WTC11 (cell line): ENCODE results near the gene ATF7. TPM values are rescaled to one million over a fixed set of nuclear protein-coding genes. Genes with fewer than 3 reads are reported as not detected.
"Not testable (repeated sequence)": the region's sequence is repeated elsewhere in the genome, so short reads cannot be mapped to it uniquely, and the experiment has no call there.

Source experiments
- ATAC-seq: fragments of 200-7000 bp; cut with Tn5 transposase; 2 replicates; pipeline ENCODE4 v1.10.0; 2021; ENCODE audit warnings: mild to moderate bottlenecking, moderate library complexity
- CTCF ChIA-PET: fragments of 300-600 bp; sonication (Branson Sonifier 250); formaldehyde crosslinking; loops from one replicate; lab custom pipeline; 2021; ENCODE audit warnings: antibody characterized with exemption; lab: Charles Lee
- POLR2A ChIA-PET: fragments of 350-600 bp; sonication (Branson Sonifier 250); formaldehyde crosslinking; loops from one replicate; lab custom pipeline; 2021; ENCODE audit warnings: antibody characterized with exemption; lab: Charles Lee
- DNase-seq: peaks from one replicate; pipeline ENCODE4 v3.0.0; 2021; ENCODE audit warnings: low spot score
- H3K27ac Mint-ChIP-seq: 2 replicates; pipeline ENCODE4 v1.8.0; 2021; ENCODE audit warnings: mixed read lengths
- H3K27me3 Mint-ChIP-seq: 2 replicates; pipeline ENCODE4 v1.8.0; 2021; ENCODE audit warnings: low read depth, mild to moderate bottlenecking, moderate library complexity, mixed read lengths
- H3K36me3 Mint-ChIP-seq: 2 replicates; pipeline ENCODE4 v1.8.0; 2021; ENCODE audit warnings: mixed read lengths
- H3K4me1 Mint-ChIP-seq: 2 replicates; pipeline ENCODE4 v1.8.0; 2022; ENCODE audit warnings: mixed read lengths
- H3K4me3 Mint-ChIP-seq: 2 replicates; pipeline ENCODE4 v1.8.0; 2021; ENCODE audit warnings: mild to moderate bottlenecking, moderate library complexity, mixed read lengths
- H3K9me3 Mint-ChIP-seq: 2 replicates; pipeline ENCODE4 v1.8.0; 2021; ENCODE audit warnings: mixed read lengths
- CTCF ChIP-seq: fragments of 200-600 bp; IDR thresholded peaks from 2 replicates; pipeline ENCODE4 v1.8.0; 2022; ENCODE audit warnings: antibody characterized with exemption
- HMGA2 ChIP-seq: fragments of 250-450 bp; sonication (Bioruptor Pico); IDR thresholded peaks from 2 replicates; pipeline ENCODE4 v1.4.0; 2021; ENCODE audit warnings: mild to moderate bottlenecking, moderate library complexity
- TEAD4 ChIP-seq: sonication (generic); formaldehyde crosslinking; IDR thresholded peaks from 2 replicates; pipeline ENCODE4 v1.8.0; 2022; ENCODE audit warnings: mild to moderate bottlenecking, missing genetic modification reagents
- ZNF121 ChIP-seq: sonication (generic); formaldehyde crosslinking; IDR thresholded peaks from 2 replicates; pipeline ENCODE4 v1.8.0; 2023; ENCODE audit warnings: missing genetic modification reagents
- ZNF425 ChIP-seq: fragments of 250-450 bp; sonication (Bioruptor Pico); conservative IDR thresholded peaks from 2 replicates; pipeline ENCODE4 v1.9.0; 2021; ENCODE audit warnings: mild to moderate bottlenecking
- total RNA-seq: library from RNA; stranded (reverse); gene quantifications from 3 replicates; pipeline ENCODE4 v1.2.3, GENCODE V29; 2021
- TF ChIP-seq, protein P1 (sequence below): sonication (generic); formaldehyde crosslinking; conservative IDR thresholded peaks from 2 replicates; pipeline ENCODE4 v1.8.1; 2023; ENCODE audit warnings: mild to moderate bottlenecking, low read depth, missing genetic modification reagents, moderate library complexity
- TF ChIP-seq, protein P2 (sequence below): sonication (generic); formaldehyde crosslinking; IDR thresholded peaks from 2 replicates; pipeline ENCODE4 v1.8.1; 2022; ENCODE audit warnings: low read depth, mild to moderate bottlenecking, moderate library complexity, missing genetic modification reagents, borderline replicate concordance
- TF ChIP-seq, protein P3 (sequence below): sonication (generic); formaldehyde crosslinking; IDR thresholded peaks from 2 replicates; pipeline ENCODE4 v1.8.0; 2022; ENCODE audit warnings: mild to moderate bottlenecking, missing genetic modification reagents

Gene ATF7
- total RNA-seq, 1 experiment from 2014 or later = 16.3 TPM

- no peak for TF ChIP-seq ZNF121
- TF ChIP-seq, protein P1, sequence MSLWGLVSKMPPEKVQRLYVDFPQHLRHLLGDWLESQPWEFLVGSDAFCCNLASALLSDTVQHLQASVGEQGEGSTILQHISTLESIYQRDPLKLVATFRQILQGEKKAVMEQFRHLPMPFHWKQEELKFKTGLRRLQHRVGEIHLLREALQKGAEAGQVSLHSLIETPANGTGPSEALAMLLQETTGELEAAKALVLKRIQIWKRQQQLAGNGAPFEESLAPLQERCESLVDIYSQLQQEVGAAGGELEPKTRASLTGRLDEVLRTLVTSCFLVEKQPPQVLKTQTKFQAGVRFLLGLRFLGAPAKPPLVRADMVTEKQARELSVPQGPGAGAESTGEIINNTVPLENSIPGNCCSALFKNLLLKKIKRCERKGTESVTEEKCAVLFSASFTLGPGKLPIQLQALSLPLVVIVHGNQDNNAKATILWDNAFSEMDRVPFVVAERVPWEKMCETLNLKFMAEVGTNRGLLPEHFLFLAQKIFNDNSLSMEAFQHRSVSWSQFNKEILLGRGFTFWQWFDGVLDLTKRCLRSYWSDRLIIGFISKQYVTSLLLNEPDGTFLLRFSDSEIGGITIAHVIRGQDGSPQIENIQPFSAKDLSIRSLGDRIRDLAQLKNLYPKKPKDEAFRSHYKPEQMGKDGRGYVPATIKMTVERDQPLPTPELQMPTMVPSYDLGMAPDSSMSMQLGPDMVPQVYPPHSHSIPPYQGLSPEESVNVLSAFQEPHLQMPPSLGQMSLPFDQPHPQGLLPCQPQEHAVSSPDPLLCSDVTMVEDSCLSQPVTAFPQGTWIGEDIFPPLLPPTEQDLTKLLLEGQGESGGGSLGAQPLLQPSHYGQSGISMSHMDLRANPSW (CRISPR knock-in tag) = no peak
- TF ChIP-seq TEAD4 = no peak
- no peak for TF ChIP-seq ZNF425 (CRISPR knock-in tag)
- TF ChIP-seq, protein P2, sequence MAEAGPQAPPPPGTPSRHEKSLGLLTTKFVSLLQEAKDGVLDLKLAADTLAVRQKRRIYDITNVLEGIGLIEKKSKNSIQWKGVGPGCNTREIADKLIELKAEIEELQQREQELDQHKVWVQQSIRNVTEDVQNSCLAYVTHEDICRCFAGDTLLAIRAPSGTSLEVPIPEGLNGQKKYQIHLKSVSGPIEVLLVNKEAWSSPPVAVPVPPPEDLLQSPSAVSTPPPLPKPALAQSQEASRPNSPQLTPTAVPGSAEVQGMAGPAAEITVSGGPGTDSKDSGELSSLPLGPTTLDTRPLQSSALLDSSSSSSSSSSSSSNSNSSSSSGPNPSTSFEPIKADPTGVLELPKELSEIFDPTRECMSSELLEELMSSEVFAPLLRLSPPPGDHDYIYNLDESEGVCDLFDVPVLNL (CRISPR knock-in tag) = no peak
These were observed 75.6 kb downstream of the ATF7 start (continued) for GRCh38 chr12:53550595-53550994.

DNA sequence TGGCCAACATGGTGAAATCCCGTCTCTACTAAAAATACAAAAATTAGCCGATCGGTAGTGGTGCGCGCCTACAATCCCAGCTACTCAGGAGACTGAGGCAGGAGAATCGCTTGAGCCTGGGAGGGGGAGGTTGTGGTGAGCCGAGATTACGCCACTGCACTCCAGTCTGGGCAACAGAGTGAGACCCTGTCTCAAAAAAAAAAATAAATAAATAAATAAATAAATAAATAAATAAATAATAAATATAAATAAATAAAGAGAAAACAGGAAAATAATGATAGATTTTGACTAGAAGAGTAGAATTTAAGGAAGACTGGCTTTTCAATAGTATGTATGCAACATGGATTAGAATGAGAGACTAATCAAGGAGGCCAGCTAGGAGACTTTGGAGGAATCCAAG is 76.1 kb downstream of the ATF7 start:
- POLR2A ChIA-PET, H3K27ac Mint-ChIP-seq, H3K4me3 Mint-ChIP-seq, CTCF ChIA-PET, H3K9me3 Mint-ChIP-seq, ATAC-seq, DNase-seq, H3K36me3 Mint-ChIP-seq, H3K27me3 Mint-ChIP-seq, H3K4me1 Mint-ChIP-seq: not testable (repeated sequence)
- peak; percentile 35; the same call in 1 of the 2 replicates for TF ChIP-seq HMGA2

GRCh38 chr12:53548354-53548753 is 77.8 kb downstream of the ATF7 start:
- H3K27me3 Mint-ChIP-seq, H3K36me3 Mint-ChIP-seq, ATAC-seq, H3K9me3 Mint-ChIP-seq, H3K4me3 Mint-ChIP-seq, H3K27ac Mint-ChIP-seq, POLR2A ChIA-PET, DNase-seq: not testable (repeated sequence)
- CTCF ChIA-PET = interaction anchor here (0.6 to 1.6 kb wide), 2 partner anchors 128 to 494 kb away, joined by 3 to 4 read pairs; partner anchors contain the start of gene ATP5MC2
- H3K4me1 Mint-ChIP-seq = peaks cover 14% of the 10 kb centered on the region
- peak; percentile 86; the same call in 1 of the 2 replicates for TF ChIP-seq ZNF121

- CTCF ChIA-PET = interaction anchor here (0.6 to 2.7 kb wide), 56 partner anchors 9 to 222 kb away, joined by 3 to 92 read pairs (median 4); partner anchors contain the start of genes AAAS, ATF7, ATP5MC2 and CISTR
- DNase-seq (peak; percentile 46), ATAC-seq (peak; percentile 96)
- POLR2A ChIA-PET = interaction anchor here (1.0 kb wide), 2 partner anchors 80 to 132 kb away, joined by 5 to 7 read pairs; partner anchors contain the start of gene ATP5MC2
- no peaks in the 10 kb centered on the region for H3K27me3 Mint-ChIP-seq
- H3K36me3 Mint-ChIP-seq = peaks cover 9% of the 10 kb centered on the region
- H3K4me3 Mint-ChIP-seq = no peak overlapping the region
- peaks cover 8% of the 10 kb centered on the region for H3K4me1 Mint-ChIP-seq
- H3K27ac Mint-ChIP-seq = peak overlapping the region; percentile 46
- TF ChIP-seq, protein P3, sequence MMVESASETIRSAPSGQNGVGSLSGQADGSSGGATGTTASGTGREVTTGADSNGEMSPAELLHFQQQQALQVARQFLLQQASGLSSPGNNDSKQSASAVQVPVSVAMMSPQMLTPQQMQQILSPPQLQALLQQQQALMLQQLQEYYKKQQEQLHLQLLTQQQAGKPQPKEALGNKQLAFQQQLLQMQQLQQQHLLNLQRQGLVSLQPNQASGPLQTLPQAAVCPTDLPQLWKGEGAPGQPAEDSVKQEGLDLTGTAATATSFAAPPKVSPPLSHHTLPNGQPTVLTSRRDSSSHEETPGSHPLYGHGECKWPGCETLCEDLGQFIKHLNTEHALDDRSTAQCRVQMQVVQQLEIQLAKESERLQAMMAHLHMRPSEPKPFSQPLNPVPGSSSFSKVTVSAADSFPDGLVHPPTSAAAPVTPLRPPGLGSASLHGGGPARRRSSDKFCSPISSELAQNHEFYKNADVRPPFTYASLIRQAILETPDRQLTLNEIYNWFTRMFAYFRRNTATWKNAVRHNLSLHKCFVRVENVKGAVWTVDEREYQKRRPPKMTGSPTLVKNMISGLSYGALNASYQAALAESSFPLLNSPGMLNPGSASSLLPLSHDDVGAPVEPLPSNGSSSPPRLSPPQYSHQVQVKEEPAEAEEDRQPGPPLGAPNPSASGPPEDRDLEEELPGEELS = no peak
- peak; percentile 22; the same call in 1 of the 2 replicates for TF ChIP-seq CTCF
- TF ChIP-seq, all 79 proteins: peak for 1
- no peaks in the 10 kb centered on the region for H3K9me3 Mint-ChIP-seq
These were observed 82.6 kb downstream of the ATF7 start for GRCh38 chr12:53543539-53543938.
